ACC112 (cell line): Measurements from ENCODE around the gene RDH14.

Experiments used
- H2AFZ ChIP-seq: fragments of 200-600 bp; sonication (generic); one replicate; pipeline ENCODE4 v1.6.0; 2017; ENCODE audit warnings: antibody characterized with exemption, low read length; ENCODE audit not compliant: unreplicated experiment
- H3K27ac ChIP-seq: fragments of 200-600 bp; sonication (generic); 2 replicates; pipeline ENCODE4 v1.5.1; 2014; ENCODE audit warnings: low read depth, mild to moderate bottlenecking, antibody characterized with exemption, low read length, moderate library complexity
- H3K27me3 ChIP-seq: fragments of 200-600 bp; sonication (generic); 2 replicates; pipeline ENCODE4 v1.6.1; 2014; ENCODE audit warnings: mild to moderate bottlenecking, antibody characterized with exemption, low read length, moderate library complexity, mixed read lengths; ENCODE audit not compliant: insufficient read depth
- H3K36me3 ChIP-seq: fragments of 200-600 bp; sonication (generic); 2 replicates; pipeline ENCODE4 v1.6.1; 2016; ENCODE audit warnings: mild to moderate bottlenecking, antibody characterized with exemption, low read length, moderate library complexity, mixed read lengths; ENCODE audit not compliant: insufficient read depth
- H3K4me1 ChIP-seq: fragments of 200-600 bp; sonication (generic); one replicate; pipeline ENCODE4 v1.6.1; 2016; ENCODE audit warnings: low read length, mixed read lengths; ENCODE audit not compliant: insufficient read depth, unreplicated experiment, control insufficient read depth
- H3K4me3 ChIP-seq: fragments of 200-600 bp; sonication (generic); 2 replicates; pipeline ENCODE4 v1.5.1; 2014; ENCODE audit warnings: mild to moderate bottlenecking, low read depth, low read length
- H3K79me2 ChIP-seq: fragments of 200-600 bp; sonication (generic); one replicate; pipeline ENCODE4 v1.6.0; 2016; ENCODE audit warnings: low read length; ENCODE audit not compliant: control insufficient read depth, unreplicated experiment, insufficient read depth

The RDH14 gene

GRCh38 chr2:18596993-18597392 lies 36.5 kb upstream of the RDH14 start:
- no peak overlapping the region for H3K27ac ChIP-seq
- no peak overlapping the region for H2AFZ ChIP-seq
- no peak overlapping the region for H3K4me3 ChIP-seq
- H3K36me3 ChIP-seq = no peaks in the 10 kb centered on the region
- H3K4me1 ChIP-seq = peaks cover 24% of the 10 kb centered on the region
- no peaks in the 10 kb centered on the region for H3K27me3 ChIP-seq
- no peaks in the 10 kb centered on the region for H3K79me2 ChIP-seq

- Histone ChIP-seq H3K79me2 (no peaks in the 10 kb centered on the region), H3K4me1 (peaks cover 7% of the 10 kb centered on the region), H3K36me3 (peaks cover 9% of the 10 kb centered on the region; the same call in 1 of the 2 replicates), H3K27ac (no peak overlapping the region), H3K27me3 (no peaks in the 10 kb centered on the region), H3K4me3 (no peak overlapping the region), H2AFZ (no peak overlapping the region)
Observed at GRCh38 chr2:18593496-18593895, 33.0 kb upstream of the RDH14 start.

GRCh38 chr2:18592372-18592771 lies 31.9 kb upstream of the RDH14 start:
- Histone ChIP-seq H2AFZ (no peak overlapping the region), H3K27ac (no peak overlapping the region; the same call in 1 of the 2 replicates), H3K4me1 (peaks cover 9% of the 10 kb centered on the region), H3K27me3 (no peaks in the 10 kb centered on the region), H3K36me3 (peaks cover 9% of the 10 kb centered on the region; the same call in 1 of the 2 replicates), H3K4me3 (no peak overlapping the region), H3K79me2 (no peaks in the 10 kb centered on the region)

- Histone ChIP-seq H3K4me1 (peaks cover 21% of the 10 kb centered on the region), H3K4me3 (no peak within 1 kb of the TSS), H3K36me3 (peaks cover 20% of the 10 kb centered on the region; the same call in 1 of the 2 replicates), H3K27me3 (no peaks in the 10 kb centered on the region), H3K27ac (no peak within 1 kb of the TSS), H2AFZ (no peak within 1 kb of the TSS), H3K79me2 (no peaks in the 10 kb centered on the region)
Observed at GRCh38 chr2:18589354-18589753, 28.9 kb upstream of the RDH14 start, which contains the start of gene NT5C1B. NT5C1B (minus strand) TSS chr2:18589569; CDS start chr2:18589468, 101 bp downstream.

- H3K36me3 ChIP-seq = peaks cover 20% of the 10 kb centered on the region
- H3K27ac ChIP-seq = no peak overlapping the region
- H3K4me3 ChIP-seq = no peak overlapping the region
- H3K79me2 ChIP-seq = no peaks in the 10 kb centered on the region
- H3K4me1 ChIP-seq = peaks cover 21% of the 10 kb centered on the region
- no peaks in the 10 kb centered on the region for H3K27me3 ChIP-seq
- no peak overlapping the region for H2AFZ ChIP-seq
Observed at GRCh38 chr2:18588802-18589201, 28.3 kb upstream of the RDH14 start.

GRCh38 chr2:18588049-18588448 lies 27.6 kb upstream of the RDH14 start:
- Histone ChIP-seq H3K4me3 (no peak overlapping the region), H3K27me3 (no peaks in the 10 kb centered on the region), H3K4me1 (peaks cover 21% of the 10 kb centered on the region), H2AFZ (no peak overlapping the region), H3K27ac (peak overlapping the region; percentile 5), H3K36me3 (peaks cover 20% of the 10 kb centered on the region), H3K79me2 (no peaks in the 10 kb centered on the region)

GRCh38 chr2:18585526-18585925 lies 25.1 kb upstream of the RDH14 start:
- peak overlapping the region; percentile 29; the same call in 1 of the 2 replicates for H3K27ac ChIP-seq
- no peaks in the 10 kb centered on the region for H3K79me2 ChIP-seq
- H3K36me3 ChIP-seq = peaks cover 11% of the 10 kb centered on the region
- no peak overlapping the region for H3K4me3 ChIP-seq
- H3K27me3 ChIP-seq = no peaks in the 10 kb centered on the region
- peaks cover 21% of the 10 kb centered on the region for H3K4me1 ChIP-seq
- H2AFZ ChIP-seq = no peak overlapping the region

GRCh38 chr2:18584608-18584954 lies 24.1 kb upstream of the RDH14 start:
- H3K4me1 ChIP-seq = peaks cover 21% of the 10 kb centered on the region
- H3K4me3 ChIP-seq = no peak overlapping the region
- H3K79me2 ChIP-seq = no peaks in the 10 kb centered on the region
- no peaks in the 10 kb centered on the region for H3K27me3 ChIP-seq
- peaks cover 11% of the 10 kb centered on the region for H3K36me3 ChIP-seq
- H3K27ac ChIP-seq = no peak overlapping the region
- no peak overlapping the region for H2AFZ ChIP-seq

GRCh38 chr2:18583905-18584607 lies 23.6 kb upstream of the RDH14 start:
- Histone ChIP-seq H3K4me1 (peaks cover 21% of the 10 kb centered on the region), H3K27ac (no peak overlapping the region), H2AFZ (no peak overlapping the region), H3K27me3 (no peaks in the 10 kb centered on the region), H3K36me3 (peaks cover 11% of the 10 kb centered on the region), H3K79me2 (no peaks in the 10 kb centered on the region), H3K4me3 (no peak overlapping the region)

- no peaks in the 10 kb centered on the region for H3K79me2 ChIP-seq
- H3K4me3 ChIP-seq = no peak overlapping the region
- H3K27ac ChIP-seq = no peak overlapping the region
- peaks cover 12% of the 10 kb centered on the region for H3K36me3 ChIP-seq
- peaks cover 6% of the 10 kb centered on the region for H3K4me1 ChIP-seq
- H3K27me3 ChIP-seq = no peaks in the 10 kb centered on the region
- H2AFZ ChIP-seq = no peak overlapping the region
Observed at GRCh38 chr2:18580606-18581005, 20.2 kb upstream of the RDH14 start.

- Histone ChIP-seq H2AFZ (no peak overlapping the region), H3K79me2 (no peaks in the 10 kb centered on the region), H3K36me3 (peaks cover 14% of the 10 kb centered on the region), H3K4me1 (peaks cover 6% of the 10 kb centered on the region), H3K27ac (no peak overlapping the region), H3K4me3 (no peak overlapping the region), H3K27me3 (no peaks in the 10 kb centered on the region)
Observed at GRCh38 chr2:18578033-18578432, 17.6 kb upstream of the RDH14 start.
